ENCODE results near the gene DCAF12L2. TPM values are rescaled to one million over a fixed set of nuclear protein-coding genes. Genes with fewer than 3 reads are reported as not detected.
"Not testable (repeated sequence)": the region's sequence is repeated elsewhere in the genome, so short reads cannot be mapped to it uniquely, and the experiment has no call there.

The DCAF12L2 gene
- total RNA-seq (2021) (0.52 to 0.73 TPM (median 0.57 TPM) in 3 replicates), Bru-seq, nascent RNA (percentile 32 among the genes with signal in this experiment)
- long read RNA-seq, experiment 1, partial matches to known transcripts = 1 of 12 reads
- long read RNA-seq, experiment 1, other reads (novel, unspliced or antisense) = 9 of 12 reads
- long read RNA-seq, experiment 2, partial matches to known transcripts = 0 of 2 reads
- long read RNA-seq, experiment 2, other reads (novel, unspliced or antisense) = 0 of 2 reads
- long read RNA-seq, experiment 3 = 0 reads

DNA sequence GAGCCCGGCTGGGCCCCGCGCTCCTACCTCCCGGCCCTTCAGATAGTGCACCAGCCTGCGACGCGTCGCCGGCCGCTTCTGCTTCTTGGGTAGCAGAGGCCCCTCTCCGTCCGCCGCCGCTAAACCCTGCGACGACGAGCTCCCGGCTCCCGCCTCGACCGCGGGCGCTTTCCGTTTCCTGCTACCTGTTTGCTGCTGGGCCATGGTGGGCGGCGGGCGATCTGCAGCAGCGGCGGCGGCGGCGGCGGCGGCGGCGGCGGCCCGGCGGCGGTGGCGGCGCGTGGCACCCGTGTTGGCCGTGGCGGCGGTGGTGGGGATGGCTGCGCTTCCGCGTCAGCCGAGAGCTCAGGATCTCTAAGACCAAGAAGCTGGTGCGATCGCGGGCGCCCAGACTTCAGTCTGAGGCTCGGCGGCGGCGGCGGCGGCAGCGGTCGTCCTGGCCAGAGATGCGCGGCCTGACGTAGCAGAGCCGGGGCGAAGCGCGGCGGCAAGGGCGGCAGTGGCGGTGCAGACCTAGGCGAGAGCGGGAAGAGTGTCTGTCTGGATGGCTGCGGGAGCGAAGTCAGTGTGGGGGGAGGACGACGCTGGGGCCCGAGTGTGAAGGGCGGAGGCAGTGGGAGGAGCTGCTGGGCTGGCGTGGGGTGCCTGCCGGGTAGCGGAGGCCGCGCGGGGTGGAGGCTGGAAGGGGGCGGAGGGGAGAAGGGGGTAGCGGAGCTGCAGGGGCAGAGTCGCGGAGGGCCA, at the start of gene DCAF12L2:
Gene DCAF12L2 (minus strand): TSS at position 569 of the 741 bp plus-strand sequence. CDS start 365 bp downstream, at position 204.
- CTCF ChIA-PET = no interaction called here
- ATAC-seq = peak; percentile 75
- H3K4me3 Mint-ChIP-seq = peak within 1 kb of the TSS; percentile 60
- peaks cover 32% of the 10 kb centered on the region for H3K27me3 Mint-ChIP-seq (ENCODE audit: low read depth)
- peak; percentile 41 for DNase-seq (ENCODE audit: low spot score)
- no peaks in the 10 kb centered on the region for H3K9me3 Mint-ChIP-seq
- H3K4me1 Mint-ChIP-seq = no peaks in the 10 kb centered on the region
- no peak within 1 kb of the TSS for H3K27ac Mint-ChIP-seq
- POLR2A ChIA-PET = no interaction called here
- no peaks in the 10 kb centered on the region for H3K36me3 Mint-ChIP-seq
- no peak for TF ChIP-seq NR3C1 (CRISPR knock-in tag; conservative IDR thresholded peaks at IDR 0.05; ENCODE audit: low read depth)
- TF ChIP-seq, protein P1, sequence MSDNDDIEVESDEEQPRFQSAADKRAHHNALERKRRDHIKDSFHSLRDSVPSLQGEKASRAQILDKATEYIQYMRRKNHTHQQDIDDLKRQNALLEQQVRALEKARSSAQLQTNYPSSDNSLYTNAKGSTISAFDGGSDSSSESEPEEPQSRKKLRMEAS (CRISPR knock-in tag; IDR thresholded peaks at IDR 0.05) = peak; percentile 52; the same call in 1 of the 2 replicates

DNA sequence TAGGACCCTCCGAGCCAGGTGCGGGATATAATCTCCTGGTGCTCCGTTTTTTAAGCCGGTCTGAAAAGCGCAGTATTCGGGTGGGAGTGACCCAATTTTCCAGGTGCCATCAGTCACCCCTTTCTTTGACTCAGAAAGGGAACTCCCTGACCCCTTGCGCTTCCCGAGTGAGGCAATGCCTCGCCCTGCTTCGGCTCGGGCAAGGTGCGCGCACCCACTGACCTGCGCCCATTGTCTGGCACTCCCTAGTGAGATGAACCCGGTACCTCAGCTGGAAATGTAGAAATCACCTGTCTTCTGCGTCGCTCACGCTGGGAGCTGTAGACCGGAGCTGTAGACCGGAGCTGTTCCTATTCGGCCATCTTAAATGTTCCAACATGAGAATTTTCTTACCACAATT, 24.8 kb upstream of the DCAF12L2 start:
- CTCF ChIA-PET; POLR2A ChIA-PET; DNase-seq (ENCODE audit: low spot score); H3K27ac Mint-ChIP-seq; H3K27me3 Mint-ChIP-seq (ENCODE audit: low read depth); H3K4me3 Mint-ChIP-seq; H3K4me1 Mint-ChIP-seq; ATAC-seq: not testable (repeated sequence)
- peaks cover 14% of the 10 kb centered on the region for H3K36me3 Mint-ChIP-seq
- peaks cover 13% of the 10 kb centered on the region for H3K9me3 Mint-ChIP-seq

DNA sequence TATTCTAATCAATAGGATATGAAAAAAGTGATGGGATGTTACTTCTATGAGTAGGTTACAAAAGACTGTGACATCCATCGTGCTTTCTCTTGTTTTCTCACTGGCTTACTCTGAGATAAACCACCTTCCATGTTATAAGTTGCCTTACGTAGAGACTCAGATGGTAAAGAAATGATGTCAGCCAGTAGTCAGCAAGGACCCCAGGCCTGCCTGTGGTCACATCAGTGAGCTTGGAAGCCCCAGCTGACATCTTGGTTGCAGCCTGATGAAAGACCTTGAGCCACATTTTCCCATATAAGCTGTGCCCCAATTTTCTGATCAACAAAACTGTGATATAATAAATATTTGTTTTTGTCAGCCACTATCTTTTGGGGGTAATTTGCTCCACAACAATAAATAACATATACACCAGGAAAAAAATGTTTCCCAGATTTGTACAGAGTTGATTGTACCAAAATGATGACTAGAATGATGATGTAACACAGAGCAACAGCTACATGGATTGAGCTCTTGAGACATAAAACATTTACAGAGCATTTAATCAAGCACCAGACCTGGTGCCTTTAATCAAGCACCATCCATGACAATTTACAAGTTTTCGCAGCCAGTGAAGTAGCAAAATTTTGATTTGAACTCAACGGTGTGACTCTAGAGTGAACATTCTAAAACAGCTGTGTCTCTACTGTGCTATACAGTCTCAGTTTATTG, 11.2 kb upstream of the DCAF12L2 start:
- POLR2A ChIA-PET = no interaction called here

DNA sequence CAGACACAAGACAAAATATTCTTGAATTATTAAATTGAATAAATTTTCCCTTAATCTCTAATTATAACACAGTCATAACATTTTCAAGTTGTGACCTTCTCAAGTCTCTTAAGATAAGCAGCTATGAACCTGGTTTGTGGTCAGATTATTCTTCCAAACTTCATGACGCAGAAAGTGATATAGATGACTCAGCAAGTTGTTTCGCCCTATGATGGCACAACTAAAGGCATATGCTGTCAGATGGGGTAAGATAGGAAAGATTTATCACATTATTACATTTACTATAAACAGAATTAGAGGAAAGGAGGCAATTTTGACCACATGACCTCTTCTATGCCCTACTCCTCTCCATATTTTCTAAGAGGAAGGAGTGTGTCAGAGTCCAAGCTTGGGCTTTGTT, 4.6 kb upstream of the DCAF12L2 start:
- ATAC-seq (no peak), DNase-seq (ENCODE audit: low spot score) (no peak)
- H3K4me1 Mint-ChIP-seq = no peaks in the 10 kb centered on the region
- H3K9me3 Mint-ChIP-seq = no peaks in the 10 kb centered on the region
- H3K36me3 Mint-ChIP-seq = no peaks in the 10 kb centered on the region
- peaks cover 16% of the 10 kb centered on the region for H3K27me3 Mint-ChIP-seq (ENCODE audit: low read depth)
- H3K27ac Mint-ChIP-seq = no peak overlapping the region
- H3K4me3 Mint-ChIP-seq = no peak overlapping the region
- POLR2A ChIA-PET = no interaction called here
- TF ChIP-seq GRHL2 (CRISPR knock-in tag; IDR thresholded peaks at IDR 0.05; ENCODE audit: insufficient replicate concordance, severe bottlenecking) (no peak), SMAD3 (CRISPR knock-in tag; IDR thresholded peaks at IDR 0.05; ENCODE audit: borderline replicate concordance) (no peak), NFATC4 (CRISPR knock-in tag; IDR thresholded peaks at IDR 0.05) (no peak), PRRX2 (CRISPR knock-in tag; IDR thresholded peaks at IDR 0.05) (no peak), ESRRA (CRISPR knock-in tag; IDR thresholded peaks at IDR 0.05; ENCODE audit: borderline replicate concordance) (no peak), NR3C1 (CRISPR knock-in tag; conservative IDR thresholded peaks at IDR 0.05; ENCODE audit: low read depth) (no peak), ZNF263 (CRISPR knock-in tag; IDR thresholded peaks at IDR 0.05; ENCODE audit: low read depth) (no peak)
- TF ChIP-seq, protein P2, sequence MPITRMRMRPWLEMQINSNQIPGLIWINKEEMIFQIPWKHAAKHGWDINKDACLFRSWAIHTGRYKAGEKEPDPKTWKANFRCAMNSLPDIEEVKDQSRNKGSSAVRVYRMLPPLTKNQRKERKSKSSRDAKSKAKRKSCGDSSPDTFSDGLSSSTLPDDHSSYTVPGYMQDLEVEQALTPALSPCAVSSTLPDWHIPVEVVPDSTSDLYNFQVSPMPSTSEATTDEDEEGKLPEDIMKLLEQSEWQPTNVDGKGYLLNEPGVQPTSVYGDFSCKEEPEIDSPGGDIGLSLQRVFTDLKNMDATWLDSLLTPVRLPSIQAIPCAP (CRISPR knock-in tag; IDR thresholded peaks at IDR 0.05) = no peak
- CTCF ChIA-PET = no interaction called here

More for the DNA sequence above, 11.2 kb upstream of the DCAF12L2 start:
- Mint-ChIP-seq H3K4me3 (no peak overlapping the region), H3K36me3 (no peaks in the 10 kb centered on the region), H3K27ac (no peak overlapping the region), H3K9me3 (no peaks in the 10 kb centered on the region), H3K27me3 (ENCODE audit: low read depth) (no peaks in the 10 kb centered on the region), H3K4me1 (no peaks in the 10 kb centered on the region)
- ATAC-seq (no peak), DNase-seq (ENCODE audit: low spot score) (no peak)
- CTCF ChIA-PET = no interaction called here
- TF ChIP-seq ZNF423 (CRISPR knock-in tag; IDR thresholded peaks at IDR 0.05) (no peak), RELA (CRISPR knock-in tag; IDR thresholded peaks at IDR 0.05; ENCODE audit: borderline replicate concordance) (no peak), NFYB (CRISPR knock-in tag; conservative IDR thresholded peaks at IDR 0.05; ENCODE audit: low read depth) (no peak), NFATC4 (CRISPR knock-in tag; IDR thresholded peaks at IDR 0.05) (no peak), SOX15 (CRISPR knock-in tag; IDR thresholded peaks at IDR 0.05) (no peak)
- TF ChIP-seq, protein P3, sequence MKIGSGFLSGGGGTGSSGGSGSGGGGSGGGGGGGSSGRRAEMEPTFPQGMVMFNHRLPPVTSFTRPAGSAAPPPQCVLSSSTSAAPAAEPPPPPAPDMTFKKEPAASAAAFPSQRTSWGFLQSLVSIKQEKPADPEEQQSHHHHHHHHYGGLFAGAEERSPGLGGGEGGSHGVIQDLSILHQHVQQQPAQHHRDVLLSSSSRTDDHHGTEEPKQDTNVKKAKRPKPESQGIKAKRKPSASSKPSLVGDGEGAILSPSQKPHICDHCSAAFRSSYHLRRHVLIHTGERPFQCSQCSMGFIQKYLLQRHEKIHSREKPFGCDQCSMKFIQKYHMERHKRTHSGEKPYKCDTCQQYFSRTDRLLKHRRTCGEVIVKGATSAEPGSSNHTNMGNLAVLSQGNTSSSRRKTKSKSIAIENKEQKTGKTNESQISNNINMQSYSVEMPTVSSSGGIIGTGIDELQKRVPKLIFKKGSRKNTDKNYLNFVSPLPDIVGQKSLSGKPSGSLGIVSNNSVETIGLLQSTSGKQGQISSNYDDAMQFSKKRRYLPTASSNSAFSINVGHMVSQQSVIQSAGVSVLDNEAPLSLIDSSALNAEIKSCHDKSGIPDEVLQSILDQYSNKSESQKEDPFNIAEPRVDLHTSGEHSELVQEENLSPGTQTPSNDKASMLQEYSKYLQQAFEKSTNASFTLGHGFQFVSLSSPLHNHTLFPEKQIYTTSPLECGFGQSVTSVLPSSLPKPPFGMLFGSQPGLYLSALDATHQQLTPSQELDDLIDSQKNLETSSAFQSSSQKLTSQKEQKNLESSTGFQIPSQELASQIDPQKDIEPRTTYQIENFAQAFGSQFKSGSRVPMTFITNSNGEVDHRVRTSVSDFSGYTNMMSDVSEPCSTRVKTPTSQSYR (CRISPR knock-in tag; IDR thresholded peaks at IDR 0.05) = no peak
- TF ChIP-seq, protein P2 (CRISPR knock-in tag; IDR thresholded peaks at IDR 0.05) = no peak

Measured in WTC11 (cell line).